22Rv1 (cell line): Measurements from ENCODE around the gene NEB.
A peak's percentile ranks its signal among the peaks of the same experiment; 100 is the strongest.

Experiments used
- H3K27ac ChIP-seq: fragments of 450-650 bp; 2 replicates; pipeline ENCODE4 v1.5.1; 2017
- ZFX ChIP-seq: fragments of 450-650 bp; IDR thresholded peaks from 2 replicates; pipeline ENCODE4 v1.6.1; 2017; ENCODE audit warnings: antibody characterized with exemption, borderline replicate concordance
- TF ChIP-seq, protein P1 (sequence below): fragments of 450-650 bp; IDR thresholded peaks from 2 replicates; pipeline ENCODE4 v1.5.1; 2017; ENCODE audit warnings: mild to moderate bottlenecking

NEB gene

DNA sequence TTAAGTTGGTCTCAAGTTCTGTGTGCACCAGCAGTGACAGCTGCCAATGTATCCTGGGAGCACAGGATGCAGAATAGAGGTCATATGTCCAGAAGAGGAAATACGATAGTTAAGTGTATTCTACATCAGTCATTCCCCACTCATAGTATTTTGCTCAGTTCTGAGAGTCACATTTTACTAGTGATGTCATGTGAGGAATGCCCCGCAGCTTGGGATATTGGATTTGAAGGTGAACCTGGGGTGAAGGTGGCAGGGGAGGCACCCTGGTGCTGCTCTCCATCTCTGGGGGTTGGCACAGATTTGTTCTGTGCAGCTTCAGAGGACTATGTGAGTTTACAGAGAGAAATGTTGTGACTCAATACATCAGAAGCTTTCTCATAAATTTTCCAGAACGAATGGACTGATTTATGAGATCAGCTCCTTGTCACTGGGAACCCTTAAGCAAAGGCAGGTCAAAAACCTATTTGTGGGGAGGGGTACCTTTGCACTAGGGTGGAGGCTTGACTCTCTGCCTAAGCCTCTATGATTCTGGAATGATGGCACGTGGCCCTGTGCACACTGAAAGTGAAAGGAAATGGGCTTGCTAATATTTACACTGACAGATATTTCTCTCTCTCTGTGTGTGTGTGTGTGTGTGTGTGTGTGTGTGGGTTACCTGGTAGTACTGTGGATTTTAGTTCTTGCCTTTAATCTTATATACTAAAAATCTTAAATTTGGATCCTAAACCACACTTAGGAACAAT, 95.9 kb downstream of the NEB start:
- no peak for TF ChIP-seq ZFX
- TF ChIP-seq, protein P1, sequence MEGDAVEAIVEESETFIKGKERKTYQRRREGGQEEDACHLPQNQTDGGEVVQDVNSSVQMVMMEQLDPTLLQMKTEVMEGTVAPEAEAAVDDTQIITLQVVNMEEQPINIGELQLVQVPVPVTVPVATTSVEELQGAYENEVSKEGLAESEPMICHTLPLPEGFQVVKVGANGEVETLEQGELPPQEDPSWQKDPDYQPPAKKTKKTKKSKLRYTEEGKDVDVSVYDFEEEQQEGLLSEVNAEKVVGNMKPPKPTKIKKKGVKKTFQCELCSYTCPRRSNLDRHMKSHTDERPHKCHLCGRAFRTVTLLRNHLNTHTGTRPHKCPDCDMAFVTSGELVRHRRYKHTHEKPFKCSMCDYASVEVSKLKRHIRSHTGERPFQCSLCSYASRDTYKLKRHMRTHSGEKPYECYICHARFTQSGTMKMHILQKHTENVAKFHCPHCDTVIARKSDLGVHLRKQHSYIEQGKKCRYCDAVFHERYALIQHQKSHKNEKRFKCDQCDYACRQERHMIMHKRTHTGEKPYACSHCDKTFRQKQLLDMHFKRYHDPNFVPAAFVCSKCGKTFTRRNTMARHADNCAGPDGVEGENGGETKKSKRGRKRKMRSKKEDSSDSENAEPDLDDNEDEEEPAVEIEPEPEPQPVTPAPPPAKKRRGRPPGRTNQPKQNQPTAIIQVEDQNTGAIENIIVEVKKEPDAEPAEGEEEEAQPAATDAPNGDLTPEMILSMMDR = no peak
- H3K27ac ChIP-seq = no peak overlapping the region

DNA sequence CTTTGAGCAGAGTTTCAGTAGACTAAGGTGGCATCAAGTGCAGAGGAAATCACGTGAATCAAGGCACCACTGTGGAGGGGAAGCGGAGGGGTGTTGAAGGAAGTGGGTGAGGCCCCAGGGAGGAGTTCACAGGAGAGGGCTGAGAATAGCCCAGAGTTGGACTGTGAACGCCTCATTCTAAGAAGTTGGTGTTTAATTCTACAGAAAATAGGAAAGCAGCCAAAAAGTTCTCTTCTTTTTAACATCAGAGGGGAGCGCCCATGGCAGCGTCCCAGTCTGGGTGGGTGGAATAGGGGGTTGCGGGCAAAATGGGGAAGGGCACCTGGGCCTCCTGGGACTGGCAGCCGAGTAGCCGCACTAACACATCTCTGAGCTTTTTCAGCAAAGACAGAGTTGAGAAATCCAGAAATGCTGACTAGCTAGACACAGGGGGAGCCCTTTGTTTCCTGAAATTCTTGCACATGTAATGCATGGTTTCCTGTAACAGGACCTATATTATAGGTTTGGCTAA, 97.0 kb downstream of the NEB start:
- TF ChIP-seq, protein P1 = no peak
- TF ChIP-seq ZFX = no peak
- no peak overlapping the region for H3K27ac ChIP-seq

DNA sequence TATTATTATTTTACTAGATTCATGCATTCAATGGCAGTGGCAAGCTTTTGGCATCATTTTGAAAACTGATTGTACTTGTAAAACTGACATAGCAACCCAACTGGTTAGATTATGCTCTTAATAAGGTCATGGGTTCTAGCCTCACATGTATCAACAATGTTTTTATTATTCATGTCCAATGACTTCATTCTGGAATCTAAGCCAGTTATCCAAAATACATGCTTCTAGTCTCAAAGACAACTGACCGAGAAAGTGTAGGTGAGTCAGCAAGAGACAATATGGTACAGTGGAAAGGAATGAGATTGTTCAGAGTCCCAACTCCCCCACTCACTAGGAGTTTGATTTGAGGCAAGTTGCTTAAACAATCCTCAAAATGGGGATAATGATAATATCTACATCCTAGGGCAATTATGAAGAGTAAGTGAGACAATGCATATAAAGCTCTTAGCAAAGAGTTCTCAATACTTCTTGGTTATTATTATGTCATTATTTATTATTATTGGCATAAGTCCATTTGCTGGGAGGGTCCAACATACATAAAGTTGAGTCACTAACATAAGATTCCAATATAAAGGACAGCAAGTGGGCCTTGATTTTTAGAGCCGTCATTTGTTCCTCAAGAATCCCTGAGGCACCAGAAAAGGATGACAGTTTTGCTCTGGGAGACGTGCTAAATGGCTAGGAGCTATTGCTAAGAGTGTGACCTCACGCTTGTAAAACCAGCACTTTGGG, 99.4 kb downstream of the NEB start:
- H3K27ac ChIP-seq = no peak overlapping the region
- TF ChIP-seq, protein P1 = no peak
- TF ChIP-seq ZFX = no peak

DNA sequence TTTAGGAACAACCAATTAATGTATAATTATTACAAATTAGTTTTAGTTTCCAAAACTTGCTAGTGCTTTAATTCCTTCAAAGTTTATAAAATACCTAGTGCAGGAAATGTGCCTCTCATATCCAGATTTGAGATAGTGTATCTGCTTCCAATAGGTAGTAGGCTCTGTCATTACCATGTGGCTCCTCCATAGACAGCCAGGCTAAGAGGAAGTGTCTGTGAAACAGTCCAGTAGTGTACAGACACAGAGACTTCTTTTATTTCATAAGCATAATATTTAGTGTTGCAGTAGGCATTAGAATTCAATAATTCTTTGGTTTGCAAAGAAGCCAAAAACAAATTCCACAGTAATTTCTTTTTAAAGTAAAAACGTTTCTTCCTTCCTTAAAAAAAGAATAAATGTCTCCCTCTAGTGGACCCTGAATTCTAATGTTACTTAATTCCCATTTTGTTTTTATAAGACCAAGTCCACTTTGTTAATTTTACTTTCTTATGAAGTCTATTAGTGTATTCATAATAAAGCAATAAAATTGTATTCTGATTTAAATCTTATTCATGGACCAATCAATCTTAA, 101.2 kb downstream of the NEB start:
- no peak overlapping the region for H3K27ac ChIP-seq
- no peak for TF ChIP-seq ZFX
- TF ChIP-seq, protein P1 = peak; percentile 33; the same call in 1 of the 2 replicates

DNA sequence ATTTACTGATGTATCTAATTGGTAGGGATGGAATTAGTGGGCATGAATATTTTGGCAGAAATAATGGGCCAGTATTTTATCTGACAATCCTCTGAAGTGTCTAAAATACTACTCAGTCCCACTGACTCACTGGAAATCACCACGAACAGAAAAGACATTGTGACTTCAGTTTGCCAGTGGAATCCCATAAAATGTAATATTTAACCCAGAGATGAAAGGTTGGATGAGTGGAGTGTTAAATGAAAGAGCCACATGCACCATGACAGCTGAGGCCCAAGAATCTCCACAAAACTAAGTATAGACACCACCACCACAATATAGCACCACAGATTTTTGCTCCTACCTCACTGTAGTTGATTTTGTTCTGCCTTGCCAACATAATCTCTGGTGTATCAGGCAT, 103.9 kb downstream of the NEB start:
- no peak overlapping the region for H3K27ac ChIP-seq
- no peak for TF ChIP-seq ZFX
- TF ChIP-seq, protein P1 = no peak

DNA sequence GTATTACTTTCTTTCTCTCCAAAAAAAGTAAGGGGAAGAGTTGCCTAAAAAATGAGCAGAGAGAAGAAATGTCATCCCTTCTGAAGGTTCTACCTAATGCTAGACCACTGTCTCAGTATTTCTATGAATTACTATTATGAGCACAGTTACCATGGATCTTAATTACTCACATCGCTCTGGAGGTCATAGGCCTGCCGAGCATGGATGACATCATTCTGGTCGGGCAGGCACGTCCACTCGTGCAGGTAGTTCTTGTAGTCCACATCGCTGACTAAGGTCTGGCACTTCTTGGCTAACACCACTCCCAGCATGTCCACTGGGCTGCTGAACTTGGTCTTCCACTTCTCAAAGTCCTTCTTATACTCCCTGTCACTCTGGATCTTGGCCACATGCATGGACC, 106.9 kb downstream of the NEB start:
- H3K27ac ChIP-seq = no peak overlapping the region
- TF ChIP-seq, protein P1 = no peak
- no peak for TF ChIP-seq ZFX
